ENCODE results near the gene GDPD5.

The GDPD5 gene

DNA sequence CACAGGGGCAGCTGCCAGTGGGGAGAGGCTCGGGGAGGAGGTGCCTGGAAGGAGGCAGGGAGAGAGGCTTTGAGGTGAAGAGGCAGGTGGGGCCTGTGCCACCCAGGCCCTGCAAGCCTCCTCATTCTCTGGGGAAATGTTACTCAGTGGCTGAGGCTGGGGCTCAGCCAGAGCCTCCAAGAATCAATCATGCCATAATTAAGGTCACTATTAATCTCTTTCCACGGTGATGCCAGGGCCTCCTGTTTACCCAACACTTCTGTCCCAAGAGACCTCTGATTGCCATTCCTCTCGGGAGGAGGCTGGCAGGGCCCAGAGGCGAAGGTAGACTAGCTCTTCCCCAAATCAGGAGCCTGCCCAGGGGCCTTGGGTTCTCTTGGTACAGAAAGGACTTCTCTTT lies 38.4 kb downstream of the GDPD5 start:
- no peak for DNase-seq

DNA sequence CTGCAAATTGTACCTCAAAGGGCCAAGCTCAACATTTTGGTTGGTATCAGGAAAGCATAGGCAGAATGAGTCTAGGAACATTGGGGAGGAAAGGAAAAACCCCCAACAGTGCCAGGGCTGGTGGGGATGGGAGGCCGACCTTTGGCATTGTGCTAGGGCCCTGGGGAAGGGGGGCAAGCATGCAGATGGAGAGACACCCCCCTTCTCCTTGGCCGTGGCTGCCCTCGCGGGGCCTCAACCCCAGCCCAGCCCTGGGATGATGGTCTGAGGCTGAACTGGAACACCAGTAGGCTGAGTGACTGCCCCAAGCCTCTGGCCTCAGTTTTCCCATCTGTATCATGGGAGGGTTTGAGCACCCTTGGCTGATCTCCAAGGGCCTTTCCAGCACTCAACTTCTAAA lies 40.0 kb downstream of the GDPD5 start:
- DNase-seq, result no peak

DNA sequence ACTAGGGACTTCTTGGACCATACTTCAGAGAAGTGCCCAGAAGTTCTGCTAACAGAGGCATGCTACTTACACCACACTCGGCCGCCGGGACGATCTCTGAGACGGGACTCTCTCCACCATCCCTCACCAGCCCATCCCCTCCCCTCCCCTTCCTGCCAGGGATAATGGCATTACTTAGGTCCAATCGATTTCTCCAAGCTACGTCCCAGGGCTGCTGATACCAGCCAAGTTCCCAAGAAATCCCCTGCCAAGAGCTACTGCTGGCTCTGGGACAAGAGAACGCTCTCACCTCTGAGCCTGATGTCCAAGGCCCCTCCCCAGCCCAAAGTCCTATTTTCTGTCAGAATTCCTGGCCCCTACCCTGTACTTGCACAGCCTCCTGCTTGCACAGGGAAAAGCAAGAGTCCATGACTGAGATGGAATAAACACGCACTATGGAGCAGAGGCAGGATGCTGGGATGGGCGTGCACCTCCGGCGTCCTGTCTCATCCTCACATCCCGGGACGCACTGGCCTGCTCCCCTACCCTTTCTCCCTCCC lies 42.7 kb downstream of the GDPD5 start:
- no peak for DNase-seq

DNA sequence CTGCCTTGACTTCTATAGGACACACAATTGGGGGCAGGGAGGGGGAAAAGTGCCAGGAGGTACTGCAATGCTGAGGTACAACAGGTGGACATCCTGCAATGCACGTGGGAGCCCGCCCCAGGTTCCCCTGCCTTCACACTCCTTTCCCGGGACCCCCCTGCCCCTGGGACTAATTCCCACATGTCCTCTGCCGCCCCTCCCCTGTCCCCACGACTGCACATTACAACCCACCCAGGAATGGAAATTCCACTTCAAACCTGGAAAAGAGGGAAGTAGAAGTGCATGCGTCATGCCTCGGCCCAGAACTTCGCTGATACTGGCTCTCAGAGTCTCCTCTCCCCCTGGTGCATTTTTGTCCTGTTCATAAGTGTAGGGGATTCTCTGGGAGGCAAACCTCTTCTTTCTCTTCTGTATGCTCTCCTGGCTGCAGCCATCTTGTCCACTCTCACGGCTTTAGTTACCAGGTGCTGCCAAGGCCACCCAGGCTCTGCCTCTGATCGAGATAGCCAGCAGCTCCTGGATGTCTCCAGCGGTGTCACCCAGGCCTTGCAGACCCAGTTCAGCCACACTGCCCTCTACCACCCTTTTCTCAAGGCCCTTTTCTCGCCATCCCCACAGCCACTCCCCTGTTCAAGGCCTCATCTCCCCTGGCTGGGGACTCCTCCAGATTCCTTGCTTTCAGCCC lies 43.7 kb downstream of the GDPD5 start:
- DNase-seq, result no peak

DNA sequence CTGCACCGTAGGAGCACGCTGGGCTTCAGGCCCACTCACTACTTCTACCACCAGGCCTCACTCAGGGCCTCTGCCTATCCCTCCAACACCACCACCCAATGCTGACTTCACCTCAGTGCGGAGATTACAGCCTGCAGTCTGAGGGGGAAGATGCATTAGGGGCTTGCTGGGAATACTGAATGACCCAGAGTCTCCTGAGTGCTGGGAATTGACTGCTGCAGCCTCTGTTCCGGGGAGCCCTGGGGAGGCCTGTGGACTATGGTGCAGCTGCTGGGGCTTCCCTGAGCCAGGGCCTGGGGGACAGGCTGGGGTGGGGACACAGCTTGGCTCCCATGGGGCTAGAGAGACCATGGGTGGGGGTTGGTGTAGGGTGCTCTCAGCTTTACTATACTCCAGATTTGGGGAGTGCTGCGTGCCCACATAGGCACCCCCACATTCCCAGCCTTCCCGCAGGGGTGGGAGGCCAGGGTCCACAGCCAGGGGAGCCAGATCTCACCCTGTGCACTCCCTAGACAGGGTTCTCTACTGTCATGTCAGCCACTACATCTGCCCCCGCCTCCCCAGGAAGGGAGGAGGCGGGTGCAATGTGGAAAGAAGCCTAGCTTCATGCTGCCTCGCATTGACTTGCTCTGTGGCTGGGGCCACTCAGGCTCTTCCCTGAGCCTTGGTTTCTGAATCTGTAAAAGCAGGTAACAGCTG lies 44.4 kb downstream of the GDPD5 start:
- no peak for DNase-seq

DNA sequence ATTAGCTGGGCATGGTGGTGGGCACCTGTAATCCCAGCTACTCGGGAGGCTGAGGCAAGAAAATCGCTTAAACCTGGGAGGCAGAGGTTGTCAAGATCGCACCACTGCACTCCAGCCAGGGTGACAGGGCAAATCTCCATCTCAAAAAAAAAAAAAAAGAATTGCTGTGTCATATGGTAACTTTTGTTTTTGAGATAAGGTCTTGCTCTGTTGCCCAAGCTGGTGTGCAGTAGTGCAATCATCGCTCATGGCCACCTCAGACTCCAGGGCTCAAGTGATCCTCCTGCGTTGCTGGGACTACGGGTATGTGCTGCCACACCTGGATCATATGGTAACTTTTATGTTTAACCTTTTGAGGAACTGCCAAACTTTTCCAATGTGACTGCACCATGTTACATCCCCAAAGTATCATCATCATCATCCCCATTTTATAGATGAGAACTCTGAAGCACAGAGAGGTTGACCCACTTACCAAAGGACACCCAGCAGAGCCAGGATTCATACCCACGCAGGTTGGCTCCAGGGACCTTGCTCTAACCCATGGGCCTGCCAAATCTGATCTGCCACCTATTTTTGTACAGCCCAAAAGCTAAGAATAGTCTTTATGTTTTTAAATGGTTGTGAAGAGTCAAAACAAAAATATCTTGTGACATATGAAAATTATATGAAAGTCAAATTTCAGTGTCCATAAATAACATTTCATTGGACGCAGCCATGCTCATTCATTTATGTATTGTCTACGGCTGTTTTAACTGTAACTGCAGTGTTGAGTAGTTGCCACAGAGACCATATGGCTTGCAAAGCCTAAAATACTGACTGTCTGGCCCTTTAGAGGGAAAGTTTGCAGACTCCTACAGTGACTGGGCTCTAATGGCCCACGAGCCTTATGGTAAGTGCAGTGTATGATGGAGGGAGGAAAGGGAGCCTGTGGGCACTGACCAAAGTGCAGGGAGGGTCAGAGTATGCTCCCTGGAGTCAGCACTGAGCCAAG lies 45.3 kb downstream of the GDPD5 start:
- DNase-seq, result no peak

DNA sequence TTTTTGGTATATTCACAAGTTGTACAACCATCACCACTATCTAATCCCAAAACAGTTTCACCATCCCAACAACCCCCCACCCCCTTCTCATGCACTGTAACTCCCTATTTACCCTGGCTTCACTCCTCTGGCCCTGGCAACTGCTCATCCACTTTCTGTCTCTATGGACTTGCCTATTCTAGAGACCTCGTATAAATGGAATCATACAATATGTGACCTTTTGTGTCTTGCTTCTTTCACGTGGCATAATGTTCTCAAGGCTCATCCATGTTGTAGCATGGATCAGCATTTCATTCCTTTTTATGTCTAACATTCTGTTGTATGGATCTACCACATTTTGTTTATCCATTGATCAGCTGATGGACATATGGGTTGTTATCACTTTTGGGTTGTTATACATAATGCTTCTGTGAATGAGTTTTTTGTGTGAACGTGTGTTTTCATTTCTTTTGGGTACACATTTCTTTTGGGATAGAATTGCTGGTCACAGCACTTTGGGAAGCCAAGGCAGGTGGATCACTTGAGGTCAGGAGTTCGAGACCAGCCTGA lies 46.1 kb downstream of the GDPD5 start:
- no peak for DNase-seq

DNA sequence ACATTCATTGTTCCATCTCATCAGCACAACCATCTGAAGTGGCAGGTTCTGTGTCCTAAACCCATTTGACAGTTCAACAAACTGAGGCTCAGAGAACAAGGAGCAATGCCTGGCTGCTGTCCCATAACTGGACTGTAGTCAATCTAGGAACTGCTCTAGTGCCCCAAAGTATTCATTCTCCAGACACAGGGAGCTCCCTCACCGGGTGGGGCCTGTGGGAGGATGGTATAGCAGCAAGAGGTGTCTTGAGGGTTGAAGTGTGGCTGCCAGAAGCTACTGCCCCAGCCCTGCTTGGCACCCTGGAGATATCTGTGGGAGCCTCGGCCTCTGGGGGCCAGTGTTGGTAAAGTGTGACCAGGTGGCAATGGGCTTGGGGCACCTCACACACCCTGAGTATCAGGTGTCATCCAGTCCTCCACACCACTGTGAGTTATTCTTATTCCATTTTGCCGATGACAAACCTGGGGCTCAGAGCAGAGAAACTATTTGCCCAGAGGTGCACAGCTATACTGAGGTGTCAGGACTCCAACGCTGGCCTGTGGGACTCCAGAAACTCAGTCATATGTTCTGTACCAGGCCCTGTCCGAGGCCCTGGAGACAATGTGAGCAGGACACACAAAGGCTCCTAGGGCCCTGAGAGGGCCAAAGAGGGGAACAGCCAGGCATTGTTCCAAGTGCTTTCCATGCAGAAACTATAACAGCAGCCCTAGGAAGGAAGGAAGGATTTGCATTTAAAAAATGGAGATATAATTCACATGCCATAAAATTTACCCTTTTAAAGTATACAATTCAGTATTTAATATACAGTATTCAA lies 46.8 kb downstream of the GDPD5 start:
- DNase-seq, result no peak

DNA sequence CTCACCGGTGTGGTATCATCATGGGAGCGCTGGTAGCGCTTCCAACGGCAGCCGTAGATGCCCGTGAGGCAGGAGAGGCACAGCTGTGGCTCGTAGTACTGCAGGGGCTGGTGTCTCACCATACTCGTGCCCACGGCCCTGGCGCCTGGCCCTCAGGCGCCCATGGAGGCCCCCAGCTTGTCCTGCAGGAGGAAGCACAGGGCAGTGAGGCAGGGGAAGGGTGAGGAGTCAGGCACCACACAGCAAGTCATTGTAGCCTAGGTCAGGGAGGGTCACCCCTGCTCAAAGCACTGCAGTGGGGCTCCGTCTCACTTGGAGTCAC lies 48.2 kb downstream of the GDPD5 start:
- no peak for DNase-seq

DNA sequence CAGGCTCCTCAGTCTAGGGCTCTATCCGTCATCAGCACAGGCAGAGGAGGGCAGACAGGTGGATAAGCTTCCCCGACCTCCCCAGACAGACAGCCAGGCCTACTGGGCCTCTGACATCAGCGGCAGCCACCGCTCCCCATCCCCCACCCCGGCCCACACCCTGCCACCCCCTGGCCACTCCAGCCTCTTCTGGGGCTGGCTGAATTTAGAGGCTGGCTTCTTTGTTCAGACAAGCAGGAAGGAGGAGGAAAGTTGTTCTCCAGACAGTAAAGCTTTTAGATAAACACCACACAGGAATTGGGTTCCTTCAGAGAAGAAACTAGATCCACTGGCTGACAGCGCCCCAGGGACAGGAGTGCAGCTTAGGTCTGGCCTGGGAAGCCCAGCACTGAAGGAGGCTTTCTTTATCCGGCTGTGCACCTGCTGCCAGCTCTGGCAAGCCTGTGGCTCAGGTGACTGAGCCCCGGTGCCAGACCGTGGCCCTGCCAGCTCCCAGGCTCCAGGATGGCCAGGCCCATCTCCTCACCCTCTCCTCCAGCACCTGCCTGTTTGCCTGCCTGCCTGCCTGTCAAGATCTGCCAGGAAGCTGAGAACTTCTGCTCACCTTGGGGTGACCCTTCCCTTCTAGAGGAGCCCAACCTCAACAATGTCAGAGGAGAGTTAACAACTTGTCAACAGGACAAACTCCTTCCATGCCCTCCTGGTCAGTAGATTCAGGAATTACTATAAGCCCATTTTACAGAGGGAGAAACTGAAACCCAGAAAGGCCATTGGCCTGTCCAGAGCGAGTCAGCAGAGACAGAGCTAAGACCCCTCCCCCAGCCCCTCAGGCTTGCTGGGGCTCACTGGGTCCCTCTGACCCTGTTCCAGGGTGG lies 48.8 kb downstream of the GDPD5 start:
- DNase-seq, result peak; percentile 64

DNA sequence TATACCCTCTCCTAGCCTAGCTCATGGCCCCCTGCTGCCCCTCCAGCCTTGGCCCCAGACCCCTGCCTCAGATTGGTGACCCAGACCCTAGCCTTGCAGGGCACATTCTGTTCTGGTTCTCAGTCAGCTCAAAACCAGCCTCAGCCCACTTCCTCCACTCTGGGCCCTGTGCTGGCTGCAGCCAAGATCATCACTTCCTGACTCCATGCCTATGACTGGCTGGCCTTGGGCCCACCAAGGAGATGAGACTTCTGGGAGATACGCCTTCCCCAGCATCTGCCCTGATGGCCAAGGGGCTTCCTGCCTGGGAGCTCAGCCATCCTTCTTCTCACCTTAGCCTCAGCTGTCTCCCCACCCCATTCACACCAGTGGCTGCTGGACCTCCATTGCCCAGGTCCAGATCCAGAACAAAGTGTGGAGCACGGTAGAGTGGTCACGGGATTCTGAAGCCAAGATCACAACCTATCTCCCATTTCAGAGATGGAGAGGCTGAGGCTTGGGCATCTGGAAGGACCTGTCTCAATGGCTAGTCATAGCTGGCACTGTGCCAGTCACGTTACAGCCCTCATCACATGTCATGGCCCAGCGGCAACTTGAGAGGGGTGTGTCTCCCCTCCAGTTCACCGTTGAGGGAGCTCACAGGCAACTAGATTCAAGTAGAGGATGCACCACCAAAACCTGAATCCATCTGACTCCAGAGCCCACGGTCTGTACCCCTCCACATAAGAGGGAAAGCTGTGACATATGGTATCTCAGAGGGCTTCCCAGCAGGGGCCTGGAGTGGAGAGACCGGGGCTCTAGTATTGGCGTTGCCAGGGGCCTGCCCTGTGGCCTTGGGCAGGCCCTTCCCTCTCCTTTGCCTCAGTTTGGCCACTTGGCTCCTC lies 49.7 kb downstream of the GDPD5 start:
- DNase-seq, result peak; percentile 61

DNA sequence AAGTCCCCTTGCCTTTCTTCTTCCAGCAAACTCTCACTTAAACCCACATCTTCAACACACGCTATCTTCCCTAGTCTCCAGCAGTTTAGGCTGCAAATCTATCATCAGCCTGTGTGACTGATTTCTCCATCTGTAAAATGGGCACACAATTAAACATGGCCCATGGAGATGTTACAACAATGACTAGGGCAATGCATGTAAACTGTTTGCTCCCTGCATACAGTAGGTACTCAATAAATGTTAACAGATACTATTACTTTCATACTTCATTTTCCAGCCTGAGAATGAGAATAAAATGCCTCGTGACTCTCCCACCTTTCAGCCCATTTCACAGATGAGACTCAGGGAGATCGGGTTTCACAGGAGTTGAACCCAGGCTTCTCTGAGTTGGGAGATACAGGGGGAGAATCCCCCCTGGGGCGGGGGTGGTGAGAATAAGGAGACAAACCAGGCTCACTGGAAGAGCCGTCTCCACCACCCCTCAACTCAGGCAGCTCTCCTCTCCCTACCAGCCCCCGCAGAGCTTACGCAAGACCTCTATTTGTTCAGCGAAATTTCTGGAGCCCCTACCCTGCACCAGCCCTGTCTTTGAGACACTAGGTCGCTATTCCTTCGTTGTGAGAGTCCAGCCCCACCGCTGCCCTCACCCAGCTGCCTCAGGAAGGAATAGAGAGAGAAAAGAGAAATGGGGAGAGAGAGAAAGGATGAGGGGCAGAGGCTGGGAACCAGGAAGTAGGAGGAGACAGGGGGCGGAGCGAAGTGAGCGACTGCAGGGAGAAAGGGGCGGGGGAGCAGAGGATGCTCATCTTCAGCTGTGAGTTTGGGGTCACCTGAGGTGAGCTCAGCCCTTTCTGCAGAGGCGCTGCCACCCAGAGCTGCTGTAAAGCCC lies 50.6 kb downstream of the GDPD5 start:
- peak; percentile 24 for DNase-seq

DNA sequence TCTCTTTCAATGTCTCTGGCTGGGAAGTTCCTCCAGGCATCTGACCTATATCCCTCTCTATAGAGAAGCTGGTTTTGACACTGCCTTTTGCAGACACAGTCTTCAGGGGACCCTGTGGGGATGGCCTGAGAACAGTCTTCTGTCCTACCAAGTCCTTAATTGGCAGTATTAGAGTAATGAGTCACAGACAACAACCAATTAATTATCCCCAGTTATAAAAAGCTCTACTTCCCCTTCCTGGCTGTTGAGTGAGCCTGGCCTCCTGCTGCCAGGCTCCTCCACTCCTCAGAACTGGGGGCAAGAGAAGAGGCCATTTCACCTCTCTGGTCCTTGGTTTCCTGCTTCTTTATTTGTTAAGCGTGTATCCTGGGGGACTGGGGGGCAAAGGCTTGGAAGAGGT lies 51.5 kb downstream of the GDPD5 start:
- DNase-seq, result no peak

DNA sequence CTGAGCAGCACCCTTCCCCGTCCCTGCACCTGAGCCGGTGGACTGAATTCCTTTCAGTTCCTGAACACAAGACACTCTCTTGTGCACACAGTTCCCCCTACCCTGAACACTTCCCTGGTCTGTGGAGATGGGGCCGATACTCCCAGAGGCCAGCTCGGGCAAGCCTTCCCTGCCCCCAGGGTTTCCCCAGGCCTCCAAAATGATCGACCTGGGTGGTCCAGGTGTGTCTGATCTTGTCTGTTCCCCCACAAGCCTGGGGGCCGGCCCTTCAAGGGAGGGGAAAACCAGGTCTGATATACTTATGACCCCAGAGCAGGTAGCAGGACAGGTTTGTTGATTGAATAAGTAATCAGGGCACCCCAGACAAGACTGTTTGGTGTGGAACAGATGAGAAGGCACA lies 52.1 kb downstream of the GDPD5 start:
- no peak for DNase-seq

DNA sequence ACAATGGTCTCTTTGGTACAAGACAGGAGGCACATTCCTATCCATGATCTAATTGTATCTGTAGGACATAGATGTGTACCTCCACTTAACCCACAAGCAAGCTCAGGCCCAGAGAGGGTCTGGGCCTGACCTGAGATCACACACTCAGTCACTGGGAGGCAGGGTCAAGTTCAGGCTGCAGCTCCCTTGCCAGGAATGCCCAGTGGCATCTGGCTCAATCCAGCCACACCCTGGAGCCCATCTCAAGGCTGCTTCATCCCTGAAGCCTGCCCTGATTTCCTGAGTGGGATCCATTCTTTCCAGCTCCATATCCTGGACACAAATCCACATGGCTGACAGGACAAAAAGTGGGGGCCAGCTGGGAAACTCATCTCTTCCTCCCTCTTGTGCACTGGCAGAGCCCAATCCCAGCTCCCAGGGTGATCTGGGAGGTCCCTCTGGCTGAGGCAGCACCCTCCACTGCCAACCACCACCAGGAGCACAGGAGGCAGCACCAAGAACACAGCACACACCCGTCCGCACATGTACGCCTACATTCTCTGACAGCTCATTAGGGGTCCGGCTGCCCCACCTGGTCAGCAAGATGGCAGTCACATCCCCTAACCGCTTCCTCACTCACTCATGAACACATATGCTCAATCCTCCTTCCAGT lies 53.5 kb downstream of the GDPD5 start:
- DNase-seq, result no peak

DNA sequence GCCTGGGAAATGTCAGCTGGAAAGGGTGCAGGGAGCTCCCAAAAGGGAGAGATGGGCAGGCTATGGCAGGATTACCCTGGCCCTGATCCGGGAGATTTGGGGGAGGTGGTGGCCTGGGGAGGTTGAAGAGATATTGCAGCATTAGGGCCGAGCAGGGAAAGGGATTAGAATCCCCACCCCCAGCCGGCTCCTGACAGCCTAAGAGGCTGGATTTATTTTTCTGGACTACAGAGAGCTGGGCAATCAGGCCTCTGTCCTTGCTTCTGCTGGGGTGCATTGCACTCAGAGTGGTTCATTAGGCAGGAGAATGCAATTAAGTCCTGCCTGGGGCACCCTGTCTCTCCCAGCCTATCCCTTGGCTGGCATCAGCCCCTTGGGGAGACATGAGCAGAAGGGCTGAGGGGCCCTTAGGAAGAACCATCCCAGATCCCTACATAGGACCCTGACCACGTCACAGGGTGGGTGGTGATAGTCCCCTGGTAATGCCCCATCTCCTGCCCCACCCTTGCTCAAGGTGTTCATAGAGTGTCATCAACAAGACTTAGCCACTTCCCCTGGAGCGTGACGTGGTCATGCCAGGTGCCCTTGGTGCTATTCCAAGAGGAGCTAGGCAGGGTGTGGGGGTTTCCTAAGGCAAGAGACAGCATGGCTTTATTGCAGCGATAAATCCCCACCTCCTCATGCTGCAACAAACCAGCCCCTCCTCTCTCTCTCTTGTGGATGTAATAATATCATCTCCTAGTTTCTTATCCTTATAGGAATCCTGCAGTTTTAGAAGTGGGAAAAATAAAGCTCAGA lies 54.4 kb downstream of the GDPD5 start:
- DNase-seq, result no peak

DNA sequence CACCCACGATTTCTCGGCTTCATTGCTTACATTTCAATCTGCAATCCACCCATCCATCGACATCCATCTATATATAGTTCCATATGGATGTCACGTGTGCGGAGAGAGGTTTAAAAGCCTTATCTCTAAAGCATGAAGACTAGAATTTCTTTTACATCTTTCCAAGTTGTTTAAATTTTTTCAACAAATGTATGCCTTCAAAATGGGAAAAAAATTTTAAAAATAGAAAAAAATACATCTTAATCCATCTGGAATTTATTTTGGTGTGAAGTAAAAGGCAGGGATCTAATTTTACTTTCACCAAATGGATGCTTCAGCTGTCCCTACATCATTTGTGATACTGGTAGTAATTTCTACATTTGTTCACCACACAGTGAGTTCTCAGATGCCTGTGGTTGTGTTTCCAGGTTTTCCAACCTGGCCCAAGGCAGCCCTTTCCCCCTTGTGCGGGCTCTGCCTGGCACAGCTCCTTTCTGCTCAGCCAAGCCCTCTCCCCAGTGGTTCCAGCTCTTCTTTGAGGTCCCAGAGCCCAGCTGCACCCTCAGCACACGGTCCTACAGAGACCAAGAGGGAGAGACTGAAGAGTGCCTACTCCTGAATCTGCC lies 55.2 kb downstream of the GDPD5 start:
- DNase-seq, result no peak
